DLD1 (cell line): ENCODE results near the gene CEP95.

Experiments
- in situ Hi-C: cut with HindIII; loops from 2 replicates; pipeline ENCODE4 v1.10.0; 2017; ENCODE audit warnings: low sequenced_read_pairs

CEP95 gene

GRCh38 chr17:64508683-64509082 lies 1.9 kb downstream of the CEP95 start:
- in situ Hi-C loops: no loop called here

GRCh38 chr17:64509179-64509578 lies 2.4 kb downstream of the CEP95 start:
- in situ Hi-C loops: no loop called here

- in situ Hi-C loops: no loop called here
Observed at GRCh38 chr17:64515419-64515818, 8.6 kb downstream of the CEP95 start.

- in situ Hi-C loops: no loop called here
Observed at GRCh38 chr17:64515829-64516228, 9.1 kb downstream of the CEP95 start.

GRCh38 chr17:64519601-64520000 lies 12.8 kb downstream of the CEP95 start:
- in situ Hi-C loops: no loop called here

- in situ Hi-C loops: no loop called here
Observed at GRCh38 chr17:64520359-64520758, 13.6 kb downstream of the CEP95 start.

- in situ Hi-C loops: no loop called here
Observed at GRCh38 chr17:64527914-64528313, 21.1 kb downstream of the CEP95 start.

- in situ Hi-C loops: no loop called here
Observed at GRCh38 chr17:64529221-64529620, 22.4 kb downstream of the CEP95 start.

GRCh38 chr17:64531955-64532371 lies 25.2 kb downstream of the CEP95 start:
- in situ Hi-C loops: no loop called here

GRCh38 chr17:64532409-64532808 lies 25.6 kb downstream of the CEP95 start:
- in situ Hi-C loops: no loop called here

GRCh38 chr17:64533784-64534183 lies 27.0 kb downstream of the CEP95 start:
- in situ Hi-C loops: no loop called here

GRCh38 chr17:64534187-64534586 lies 27.4 kb downstream of the CEP95 start:
- in situ Hi-C loops: no loop called here

GRCh38 chr17:64535357-64535756 lies 28.6 kb downstream of the CEP95 start:
- in situ Hi-C loops: no loop called here

- in situ Hi-C loops: no loop called here
Observed at GRCh38 chr17:64536913-64537312, 30.1 kb downstream of the CEP95 start.

GRCh38 chr17:64537488-64537887 lies 30.7 kb downstream of the CEP95 start:
- in situ Hi-C loops: no loop called here

GRCh38 chr17:64538508-64539130 lies 31.8 kb downstream of the CEP95 start:
- in situ Hi-C loops: no loop called here

- in situ Hi-C loops: no loop called here
Observed at GRCh38 chr17:64540118-64540776, 33.5 kb downstream of the CEP95 start.

- in situ Hi-C loops: no loop called here
Observed at GRCh38 chr17:64544742-64545141, 38.0 kb downstream of the CEP95 start.

- in situ Hi-C loops: no loop called here
Observed at GRCh38 chr17:64546716-64547115, 39.9 kb downstream of the CEP95 start.

GRCh38 chr17:64547319-64547718 lies 40.5 kb downstream of the CEP95 start:
- in situ Hi-C loops: no loop called here

- in situ Hi-C loops: no loop called here
Observed at GRCh38 chr17:64551461-64551860, 44.7 kb downstream of the CEP95 start.

- in situ Hi-C loops: no loop called here
Observed at GRCh38 chr17:64554028-64554637, 47.4 kb downstream of the CEP95 start.
